Chondrocyte (in vitro differentiated cells): ENCODE data around the gene DAPK3. TPM values are rescaled to one million over a fixed set of nuclear protein-coding genes. Genes with fewer than 3 reads are reported as not detected.

Source experiments
- DNase-seq: peaks from one replicate; pipeline ENCODE4 v3.0.0; 2021; ENCODE audit warnings: mixed read lengths, low spot score
- H3K27ac Mint-ChIP-seq: one replicate; pipeline ENCODE4 v1.8.0; 2021; ENCODE audit warnings: mild to moderate bottlenecking, moderate library complexity, mixed read lengths; ENCODE audit not compliant: unreplicated experiment
- H3K27me3 Mint-ChIP-seq: 2 replicates; pipeline ENCODE4 v1.8.0; 2021; ENCODE audit warnings: low read depth, mixed read lengths
- H3K36me3 Mint-ChIP-seq: 2 replicates; pipeline ENCODE4 v1.8.0; 2021; ENCODE audit warnings: low read depth, mixed read lengths
- H3K4me1 Mint-ChIP-seq: 2 replicates; pipeline ENCODE4 v1.8.0; 2021; ENCODE audit warnings: low read depth, mild to moderate bottlenecking, mixed read lengths
- H3K4me3 Mint-ChIP-seq: one replicate; pipeline ENCODE4 v1.8.0; 2021; ENCODE audit warnings: mild to moderate bottlenecking, moderate library complexity, mixed read lengths; ENCODE audit not compliant: unreplicated experiment
- H3K9me3 Mint-ChIP-seq: 2 replicates; pipeline ENCODE4 v1.8.0; 2021; ENCODE audit warnings: low read depth, mixed read lengths
- total RNA-seq: library from RNA; stranded (reverse); gene quantifications from 3 replicates; pipeline ENCODE4 v1.2.1, GENCODE V29; 2021
- TF ChIP-seq, protein P1 (sequence below): fragments of 200-600 bp; sonication (generic); IDR thresholded peaks from 2 replicates; pipeline ENCODE4 v1.5.0; 2021; ENCODE audit warnings: antibody characterized with exemption, mild to moderate bottlenecking, moderate library complexity

The DAPK3 gene
- total RNA-seq, 1 donor from 2014 or later = 185 TPM

GRCh38 chr19:3923912-3924311 lies 47.0 kb downstream of the DAPK3 start:
- Mint-ChIP-seq H3K4me3 (no peak overlapping the region), H3K27me3 (peaks cover 7% of the 10 kb centered on the region), H3K27ac (no peak overlapping the region), H3K4me1 (no peaks in the 10 kb centered on the region), H3K36me3 (no peaks in the 10 kb centered on the region), H3K9me3 (peaks cover 19% of the 10 kb centered on the region)
- no peak for DNase-seq
- TF ChIP-seq, protein P1, sequence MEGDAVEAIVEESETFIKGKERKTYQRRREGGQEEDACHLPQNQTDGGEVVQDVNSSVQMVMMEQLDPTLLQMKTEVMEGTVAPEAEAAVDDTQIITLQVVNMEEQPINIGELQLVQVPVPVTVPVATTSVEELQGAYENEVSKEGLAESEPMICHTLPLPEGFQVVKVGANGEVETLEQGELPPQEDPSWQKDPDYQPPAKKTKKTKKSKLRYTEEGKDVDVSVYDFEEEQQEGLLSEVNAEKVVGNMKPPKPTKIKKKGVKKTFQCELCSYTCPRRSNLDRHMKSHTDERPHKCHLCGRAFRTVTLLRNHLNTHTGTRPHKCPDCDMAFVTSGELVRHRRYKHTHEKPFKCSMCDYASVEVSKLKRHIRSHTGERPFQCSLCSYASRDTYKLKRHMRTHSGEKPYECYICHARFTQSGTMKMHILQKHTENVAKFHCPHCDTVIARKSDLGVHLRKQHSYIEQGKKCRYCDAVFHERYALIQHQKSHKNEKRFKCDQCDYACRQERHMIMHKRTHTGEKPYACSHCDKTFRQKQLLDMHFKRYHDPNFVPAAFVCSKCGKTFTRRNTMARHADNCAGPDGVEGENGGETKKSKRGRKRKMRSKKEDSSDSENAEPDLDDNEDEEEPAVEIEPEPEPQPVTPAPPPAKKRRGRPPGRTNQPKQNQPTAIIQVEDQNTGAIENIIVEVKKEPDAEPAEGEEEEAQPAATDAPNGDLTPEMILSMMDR = no peak

- no peaks in the 10 kb centered on the region for H3K4me1 Mint-ChIP-seq
- no peaks in the 10 kb centered on the region for H3K36me3 Mint-ChIP-seq
- peaks cover 7% of the 10 kb centered on the region for H3K27me3 Mint-ChIP-seq
- no peak for DNase-seq
- no peak overlapping the region for H3K4me3 Mint-ChIP-seq
- TF ChIP-seq, protein P1 = no peak
- no peak overlapping the region for H3K27ac Mint-ChIP-seq
- H3K9me3 Mint-ChIP-seq = peaks cover 19% of the 10 kb centered on the region
These were observed 47.7 kb downstream of the DAPK3 start for GRCh38 chr19:3923096-3923758.

DNA sequence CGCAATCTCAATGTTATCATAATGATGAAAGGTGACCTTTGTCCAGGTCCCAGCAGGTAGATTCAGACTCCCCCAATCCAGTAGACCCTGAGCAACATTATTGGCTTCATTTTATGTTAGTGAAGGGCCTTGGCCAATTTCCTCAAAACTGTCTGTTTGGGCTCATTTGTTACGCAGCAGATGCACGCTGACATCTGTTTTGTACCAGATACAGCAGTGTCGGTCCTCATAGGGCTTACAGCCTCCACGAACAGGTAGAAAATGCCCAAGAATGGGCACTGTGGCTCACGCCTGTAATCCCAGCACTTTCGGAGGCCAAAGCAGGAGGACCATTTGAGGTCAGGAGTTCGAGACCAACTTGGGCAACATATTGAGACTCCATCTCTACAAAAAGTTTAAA lies 51.1 kb downstream of the DAPK3 start:
- H3K9me3 Mint-ChIP-seq = peaks cover 15% of the 10 kb centered on the region

GRCh38 chr19:3916033-3916432 lies 54.9 kb downstream of the DAPK3 start:
- no peak overlapping the region for H3K27ac Mint-ChIP-seq
- no peaks in the 10 kb centered on the region for H3K9me3 Mint-ChIP-seq
- TF ChIP-seq, protein P1 = no peak
- no peaks in the 10 kb centered on the region for H3K36me3 Mint-ChIP-seq
- H3K27me3 Mint-ChIP-seq = peaks cover 3% of the 10 kb centered on the region
- no peaks in the 10 kb centered on the region for H3K4me1 Mint-ChIP-seq
- H3K4me3 Mint-ChIP-seq = no peak overlapping the region
- DNase-seq = no peak

More for the DNA sequence above, 51.1 kb downstream of the DAPK3 start:
- TF ChIP-seq, protein P1 = no peak
- Mint-ChIP-seq H3K4me3 (no peak overlapping the region), H3K27me3 (no peaks in the 10 kb centered on the region), H3K4me1 (no peaks in the 10 kb centered on the region), H3K36me3 (no peaks in the 10 kb centered on the region), H3K27ac (no peak overlapping the region)
- no peak for DNase-seq

GRCh38 chr19:3914199-3914598 lies 56.7 kb downstream of the DAPK3 start:
- no peak overlapping the region for H3K4me3 Mint-ChIP-seq
- H3K36me3 Mint-ChIP-seq = no peaks in the 10 kb centered on the region
- no peak overlapping the region for H3K27ac Mint-ChIP-seq
- no peaks in the 10 kb centered on the region for H3K4me1 Mint-ChIP-seq
- H3K27me3 Mint-ChIP-seq = peaks cover 3% of the 10 kb centered on the region
- no peak for DNase-seq
- TF ChIP-seq, protein P1 = no peak
- H3K9me3 Mint-ChIP-seq = peaks cover 4% of the 10 kb centered on the region
